HepG2 (cell line): ENCODE results near the gene GLRA1. TPM values are rescaled to one million over a fixed set of nuclear protein-coding genes. Genes with fewer than 3 reads are reported as not detected.
A peak's percentile ranks its signal among the peaks of the same experiment; 100 is the strongest.

ENCODE experiments used
- BRF2 ChIP-seq: sonication (generic); formaldehyde crosslinking; IDR thresholded peaks from 2 replicates; pipeline ENCODE4 v1.8.1; 2022; ENCODE audit warnings: mild to moderate bottlenecking, missing genetic modification reagents
- CREBL2 ChIP-seq: sonication (generic); formaldehyde crosslinking; IDR thresholded peaks from 2 replicates; pipeline ENCODE4 v1.8.1; 2023; ENCODE audit warnings: missing genetic modification reagents, mild to moderate bottlenecking, borderline replicate concordance
- FLYWCH1 ChIP-seq: sonication (generic); formaldehyde crosslinking; IDR thresholded peaks from 2 replicates; pipeline ENCODE4 v1.8.1; 2023; ENCODE audit warnings: mild to moderate bottlenecking, missing genetic modification reagents
- HOXA3 ChIP-seq: sonication (generic); formaldehyde crosslinking; IDR thresholded peaks from 2 replicates; pipeline ENCODE4 v1.5.0; 2020; ENCODE audit warnings: missing genetic modification reagents
- SAFB2 ChIP-seq: sonication (generic); formaldehyde crosslinking; IDR thresholded peaks from 2 replicates; pipeline ENCODE4 v1.5.1; 2020; ENCODE audit warnings: missing genetic modification reagents, low read depth, mild to moderate bottlenecking, borderline replicate concordance
- SRSF9 ChIP-seq: fragments of 200-400 bp; formaldehyde crosslinking; IDR thresholded peaks from 2 replicates; pipeline ENCODE4 v1.6.1; 2018; ENCODE audit warnings: borderline replicate concordance, mild to moderate bottlenecking, low read depth, low read length; ENCODE audit not compliant: insufficient read depth, poor library complexity, severe bottlenecking
- ZFX ChIP-seq: sonication (generic); formaldehyde crosslinking; IDR thresholded peaks from 2 replicates; pipeline ENCODE4 v1.4.0; 2020; ENCODE audit warnings: mild to moderate bottlenecking, low read depth, missing genetic modification reagents, moderate library complexity
- ZNF256 ChIP-seq: sonication (generic); formaldehyde crosslinking; conservative IDR thresholded peaks from 2 replicates; pipeline ENCODE4 v1.4.0; 2020; ENCODE audit warnings: missing genetic modification reagents
- ZNF407 ChIP-seq: sonication (generic); formaldehyde crosslinking; IDR thresholded peaks from one replicate; pipeline ENCODE4 v1.5.1; 2020; ENCODE audit warnings: mild to moderate bottlenecking, missing genetic modification reagents; ENCODE audit errors: not compliant biosample characterization
- ZNF574 ChIP-seq: sonication (generic); formaldehyde crosslinking; IDR thresholded peaks from 2 replicates; pipeline ENCODE4 v1.4.0; 2020; ENCODE audit warnings: missing genetic modification reagents
- ZNF615 ChIP-seq: sonication (generic); formaldehyde crosslinking; IDR thresholded peaks from 2 replicates; pipeline ENCODE4 v1.5.0; 2020; ENCODE audit warnings: mild to moderate bottlenecking, missing genetic modification reagents, borderline replicate concordance
- ZXDC ChIP-seq: sonication (generic); formaldehyde crosslinking; IDR thresholded peaks from 2 replicates; pipeline ENCODE4 v1.5.0; 2020; ENCODE audit warnings: mild to moderate bottlenecking, missing genetic modification reagents
- polyA plus RNA-seq, 8 experiments: library from polyadenylated mRNA; depleted of rRNA in 3 of 8; stranded (reverse) in 7 of 8; unstranded in 1 of 8; fragments of >200 nt; fragmentation: Illumina TruSeq in 4 of 8; extraction: Trizol in 4 of 8; gene quantifications; 2 replicates each; pipeline versions ENCODE4 v1.2.1 to v1.2.3, GENCODE V29; 2011 to 2016; ENCODE audit warnings: low read depth in 4 of 8, missing spikeins in 1 of 8, mixed read lengths in 1 of 8; ENCODE audit not compliant: insufficient read depth in 1 of 8
- total RNA-seq, 5 experiments: library from RNA; depleted of rRNA; stranded (reverse); fragments of >200 nt; fragmentation: Illumina TruSeq; extraction: Trizol; gene quantifications; 2 replicates each; pipeline ENCODE4 v1.2.3, GENCODE V29; 2016; ENCODE audit warnings: low read depth in 1 of 5

Gene GLRA1
- total and polyA plus RNA-seq, 2 of the 13 experiments (the other 11 are each of a cell fraction or from before 2014, with no cell fraction given), result not detected

- TF ChIP-seq ZNF574 (CRISPR knock-in tag), result peak; percentile 96
- TF ChIP-seq ZXDC, result peak; percentile 99
- peak; percentile 99 for TF ChIP-seq CREBL2 (CRISPR knock-in tag)
- peak; percentile 100 for TF ChIP-seq ZNF615 (CRISPR knock-in tag)
- TF ChIP-seq SAFB2 (CRISPR knock-in tag), result peak; percentile 99
- peak; percentile 99 for TF ChIP-seq FLYWCH1
- peak; percentile 100 for TF ChIP-seq ZNF256 (CRISPR knock-in tag)
- TF ChIP-seq SRSF9, result no peak
- TF ChIP-seq ZFX (CRISPR knock-in tag), result 0 out of 2 replicates have a peak, but pooled peaks have one; percentile 13
- TF ChIP-seq BRF2 (CRISPR knock-in tag), result peak; percentile 63; the same call in 1 of the 2 replicates
- TF ChIP-seq HOXA3 (CRISPR knock-in tag), result peak; percentile 95
- TF ChIP-seq ZNF407 (CRISPR knock-in tag), result peak; percentile 98
Observed at GRCh38 chr5:151924564-151925301, at the start of gene GLRA1 (continued).
